ENCODE measurements around the gene NOXO1.

NOXO1 gene

GRCh38 chr16:1968146-1968953, 12.9 kb downstream of the NOXO1 start:
- Histone ChIP-seq H3K4me3 (ENCODE audit: insufficient read depth, low read length, poor library complexity, severe bottlenecking) (no peak overlapping the region), H3K27me3 (ENCODE audit: low read length) (no peaks in the 10 kb centered on the region), H3K36me3 (ENCODE audit: low read length) (peaks cover 8% of the 10 kb centered on the region), H3K9me3 (ENCODE audit: insufficient read depth, low read length) (no peaks in the 10 kb centered on the region), H2AFZ (ENCODE audit: low read depth, low read length, severe bottlenecking) (no peak overlapping the region), H3K27ac (ENCODE audit: low read depth, low read length) (no peak overlapping the region), H3K4me2 (ENCODE audit: low read depth, low read length, poor library complexity, severe bottlenecking) (no peak overlapping the region), H3K9me2 (replicated peaks; ENCODE audit: insufficient read depth, low read length) (no peaks in the 10 kb centered on the region), H3F3A (ENCODE audit: insufficient read depth) (peaks cover 17% of the 10 kb centered on the region), H4K20me1 (ENCODE audit: low read depth, low read length) (no peaks in the 10 kb centered on the region; the same call in 1 of the 2 replicates), H3K9ac (ENCODE audit: low read length) (no peak overlapping the region), H3K79me2 (ENCODE audit: insufficient read depth, low read length) (peaks cover 39% of the 10 kb centered on the region)
- TF ChIP-seq CTCF (IDR thresholded peaks at IDR 0.05; ENCODE audit: insufficient read depth, low read length, poor library complexity, severe bottlenecking) (no peak), EZH2phosphoT487 (conservative IDR thresholded peaks at IDR 0.05; ENCODE audit: low read length) (no peak)

DNA sequence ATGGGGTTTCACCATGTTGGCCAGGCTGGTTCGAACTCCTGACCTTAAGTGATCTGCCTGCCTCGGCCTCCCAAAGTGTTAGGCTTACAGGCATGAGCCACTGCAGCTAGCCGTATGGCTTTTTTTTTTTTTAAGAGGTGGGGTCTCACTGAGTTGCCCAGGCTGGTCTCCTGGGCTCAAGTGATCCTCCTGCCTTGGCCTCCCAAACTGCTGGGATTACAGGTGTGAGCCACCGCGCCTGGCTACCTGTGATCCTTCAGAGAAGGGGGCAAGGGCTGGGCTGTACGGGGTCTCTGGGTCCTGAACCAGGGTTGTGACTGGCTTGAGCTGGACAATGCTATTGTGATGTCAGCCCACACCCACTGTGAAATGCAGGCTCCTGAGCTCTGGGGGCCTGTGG, 14.8 kb downstream of the NOXO1 start, which contains the start of gene RNF151:
TSS of gene RNF151 (plus strand) at position 397 of the 400 bp plus-strand sequence. CDS start 26 bp downstream, outside the sequence.
- Histone ChIP-seq H3K4me2 (ENCODE audit: low read depth, low read length, poor library complexity, severe bottlenecking) (peak within 1 kb of the TSS; percentile 71), H3K79me2 (ENCODE audit: insufficient read depth, low read length) (peaks cover 32% of the 10 kb centered on the region), H3F3A (ENCODE audit: insufficient read depth) (peaks cover 35% of the 10 kb centered on the region), H4K20me1 (ENCODE audit: low read depth, low read length) (no peaks in the 10 kb centered on the region), H3K9ac (ENCODE audit: low read length) (peak within 1 kb of the TSS; percentile 98), H3K9me3 (ENCODE audit: insufficient read depth, low read length) (no peaks in the 10 kb centered on the region), H3K27me3 (ENCODE audit: low read length) (no peaks in the 10 kb centered on the region), H3K27ac (ENCODE audit: low read depth, low read length) (0 out of 2 replicates have a peak within 1 kb of the TSS, but pooled peaks have one; percentile 57), H3K36me3 (ENCODE audit: low read length) (peaks cover 15% of the 10 kb centered on the region), H3K9me2 (replicated peaks; ENCODE audit: insufficient read depth, low read length) (no peaks in the 10 kb centered on the region), H3K4me3 (ENCODE audit: insufficient read depth, low read length, poor library complexity, severe bottlenecking) (peak within 1 kb of the TSS; percentile 75), H2AFZ (ENCODE audit: low read depth, low read length, severe bottlenecking) (no peak within 1 kb of the TSS)
- TF ChIP-seq EZH2phosphoT487 (conservative IDR thresholded peaks at IDR 0.05; ENCODE audit: low read length) (no peak), CTCF (IDR thresholded peaks at IDR 0.05; ENCODE audit: insufficient read depth, low read length, poor library complexity, severe bottlenecking) (no peak)

DNA sequence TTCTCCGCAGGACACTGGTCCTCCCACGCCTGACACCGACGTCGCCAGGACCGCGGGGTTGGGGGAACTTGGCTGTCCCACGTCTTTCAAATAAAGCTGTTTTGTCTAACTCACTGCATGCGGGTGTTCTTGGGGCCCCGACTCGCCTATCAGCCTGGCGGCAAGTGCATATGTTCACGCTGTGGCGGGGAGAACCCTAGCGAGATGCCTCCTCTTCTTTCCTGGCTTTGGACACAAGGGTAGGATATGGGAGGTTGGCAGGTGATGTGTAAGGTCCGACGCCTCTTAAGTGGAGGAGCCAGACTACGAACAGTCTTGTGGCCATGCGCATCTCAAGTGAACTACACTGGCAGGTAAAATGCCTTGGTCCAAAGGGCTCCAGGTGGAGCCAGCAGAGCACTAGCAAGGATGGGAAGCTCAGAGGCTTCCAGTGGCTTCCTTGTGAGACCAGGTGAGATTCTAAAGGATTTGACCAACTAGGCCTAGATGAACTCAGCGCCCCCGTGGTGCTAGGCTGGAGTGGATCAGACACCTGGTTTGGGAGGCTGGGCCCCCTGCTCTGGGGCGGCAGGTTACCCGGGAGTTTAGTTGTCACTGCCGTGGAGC, 15.8 kb downstream of the NOXO1 start:
- H3K79me2 ChIP-seq (ENCODE audit: insufficient read depth, low read length) = peaks cover 30% of the 10 kb centered on the region
- H3K4me3 ChIP-seq (ENCODE audit: insufficient read depth, low read length, poor library complexity, severe bottlenecking) = peak overlapping the region; percentile 75
- H3K27ac ChIP-seq (ENCODE audit: low read depth, low read length) = peak overlapping the region; percentile 57
- H3K4me2 ChIP-seq (ENCODE audit: low read depth, low read length, poor library complexity, severe bottlenecking) = peak overlapping the region; percentile 71
- no peak overlapping the region for H2AFZ ChIP-seq (ENCODE audit: low read depth, low read length, severe bottlenecking)
- no peaks in the 10 kb centered on the region for H4K20me1 ChIP-seq (ENCODE audit: low read depth, low read length)
- no peaks in the 10 kb centered on the region for H3K9me2 ChIP-seq (replicated peaks; ENCODE audit: insufficient read depth, low read length)
- H3K27me3 ChIP-seq (ENCODE audit: low read length) = no peaks in the 10 kb centered on the region
- peaks cover 15% of the 10 kb centered on the region for H3K36me3 ChIP-seq (ENCODE audit: low read length)
- peaks cover 44% of the 10 kb centered on the region for H3F3A ChIP-seq (ENCODE audit: insufficient read depth)
- TF ChIP-seq EZH2phosphoT487 (conservative IDR thresholded peaks at IDR 0.05; ENCODE audit: low read length) = no peak
- no peak for TF ChIP-seq CTCF (IDR thresholded peaks at IDR 0.05; ENCODE audit: insufficient read depth, low read length, poor library complexity, severe bottlenecking)
- H3K9ac ChIP-seq (ENCODE audit: low read length) = peak overlapping the region; percentile 98
- H3K9me3 ChIP-seq (ENCODE audit: insufficient read depth, low read length) = no peaks in the 10 kb centered on the region
